HepG2 (cell line): ENCODE data around the gene FAM168A. TPM values are rescaled to one million over a fixed set of nuclear protein-coding genes. Genes with fewer than 3 reads are reported as not detected.

Experiments
- ATAC-seq: fragments of 200-7000 bp; cut with Tn5 transposase; 3 replicates; pipeline ENCODE4 v1.9.1; 2020; ENCODE audit warnings: mild to moderate bottlenecking, moderate library complexity
- BruUV-seq: library from RNA; stranded (reverse); fragments of 400-500 nt; replicated peaks from 2 replicates; lab custom pipeline; 2021; lab: Mats Ljungman, UMichigan
- CTCF ChIA-PET: fragments of 300-600 bp; formaldehyde crosslinking; extraction: SDS; loops from one replicate; lab custom pipeline; 2021; ENCODE audit warnings: low total read pairs, inconsistent platforms, low intra/inter-chr PET ratio; lab: Yijun Ruan, JAX
- POLR2A ChIA-PET: fragments of 350-600 bp; sonication (Branson Sonifier 250); formaldehyde crosslinking; loops from one replicate; lab custom pipeline; 2020; ENCODE audit warnings: antibody characterized with exemption, inconsistent platforms; lab: Yijun Ruan, JAX
- DNase-seq: peaks from one replicate; pipeline ENCODE4 v3.0.0-alpha.2; 2015; ENCODE audit warnings: low spot score
- FAIRE-seq: peaks from 3 replicates; lab custom pipeline; 2011; peaks lifted over from hg19 to GRCh38; lab: Jason Lieb, UNC
- H2AFZ ChIP-seq: one replicate; pipeline ENCODE4 v1.6.1; 2011; ENCODE audit warnings: low read length, inconsistent platforms
- H3K27ac ChIP-seq: fragments of 300-600 bp; 3 replicates; pipeline ENCODE4 v1.8.0; 2011; ENCODE audit warnings: mixed run types, mild to moderate bottlenecking, mixed read lengths, low read length, inconsistent platforms; ENCODE audit not compliant: insufficient read depth; ENCODE audit errors: extremely low read length
- H3K27me3 ChIP-seq, 2 experiments: fragments of 200-600 bp in 1 of 2; 2 replicates in 1 of 2; 3 replicates in 1 of 2; pipeline versions ENCODE4 v1.6.0 to v1.8.0; 2011; ENCODE audit warnings: low read length in 2 of 2, mild to moderate bottlenecking in 2 of 2, moderate library complexity in 2 of 2, inconsistent platforms in 1 of 2; ENCODE audit not compliant: insufficient read depth in 2 of 2, control insufficient read depth in 1 of 2
- H3K36me3 ChIP-seq, 2 experiments: fragments of 200-600 bp in 1 of 2; replicated peaks in 1 of 2; 2 replicates in 1 of 2; 3 replicates in 1 of 2; pipeline versions ENCODE4 v1.5.1 to v1.8.0; 2011; ENCODE audit warnings: low read length in 2 of 2, inconsistent platforms in 1 of 2; ENCODE audit not compliant: insufficient read depth in 2 of 2, control insufficient read depth in 1 of 2
- H3K4me1 ChIP-seq: 2 replicates; pipeline ENCODE4 v1.5.1; 2012; ENCODE audit warnings: low read length, inconsistent platforms; ENCODE audit not compliant: insufficient read depth
- H3K4me2 ChIP-seq: 2 replicates; pipeline ENCODE4 v1.6.0; 2011; ENCODE audit warnings: low read depth, low read length, inconsistent platforms
- H3K4me3 ChIP-seq, 3 experiments: fragments of 200-600 bp in 1 of 3; sonication (generic), shearing (Covaris generic) in 1 of 3; replicated peaks in 1 of 3; 2 replicates each; pipeline ENCODE4 v1.5.1; 2011 to 2016; ENCODE audit warnings: low read length in 3 of 3, inconsistent platforms in 2 of 3, low read depth in 2 of 3, mild to moderate bottlenecking in 2 of 3, control low read depth in 1 of 3, mixed read lengths in 1 of 3; ENCODE audit not compliant: insufficient read depth in 1 of 3
- H3K79me2 ChIP-seq: one replicate; pipeline ENCODE4 v1.6.1; 2011; ENCODE audit warnings: low read length, inconsistent platforms; ENCODE audit not compliant: insufficient read depth
- H3K9ac ChIP-seq: 2 replicates; pipeline ENCODE4 v1.6.0; 2011; ENCODE audit warnings: mild to moderate bottlenecking, low read depth, low read length, inconsistent platforms; ENCODE audit not compliant: insufficient read depth
- H3K9me3 ChIP-seq: 2 replicates; pipeline ENCODE4 v1.5.1; 2012; ENCODE audit warnings: mild to moderate bottlenecking, low read length
- H4K20me1 ChIP-seq: 2 replicates; pipeline ENCODE4 v1.6.0; 2011; ENCODE audit warnings: inconsistent platforms, mild to moderate bottlenecking, low read length, moderate library complexity; ENCODE audit not compliant: insufficient read depth
- BCLAF1 ChIP-seq: fragments of 450-650 bp; IDR thresholded peaks from 2 replicates; pipeline ENCODE4 v1.6.1; 2017; ENCODE audit warnings: mild to moderate bottlenecking
- IKZF1 ChIP-seq: fragments of 450-650 bp; IDR thresholded peaks from 2 replicates; pipeline ENCODE4 v1.7.1; 2016
- KDM6A ChIP-seq: IDR thresholded peaks from 2 replicates; pipeline ENCODE4 v1.6.1; 2016; ENCODE audit warnings: low read depth
- MLLT10 ChIP-seq: sonication (generic); formaldehyde crosslinking; IDR thresholded peaks from 2 replicates; pipeline ENCODE4 v1.4.0; 2020; ENCODE audit warnings: missing genetic modification reagents
- MTA1 ChIP-seq: sonication (generic); formaldehyde crosslinking; IDR thresholded peaks from 2 replicates; pipeline ENCODE4 v1.4.0; 2020; ENCODE audit warnings: missing genetic modification reagents, mild to moderate bottlenecking, borderline replicate concordance
- SRF ChIP-seq: IDR thresholded peaks from 2 replicates; pipeline ENCODE4 v1.6.1; 2011; ENCODE audit warnings: mild to moderate bottlenecking, low read depth, low read length, moderate library complexity
- SUZ12 ChIP-seq: fragments of 150-350 bp; IDR thresholded peaks from 2 replicates; pipeline ENCODE4 v1.6.1; 2014; ENCODE audit warnings: low read depth, low read length
- YY1 ChIP-seq: IDR thresholded peaks from 2 replicates; pipeline ENCODE4 v1.6.1; 2011; ENCODE audit warnings: low read length, low read depth, moderate library complexity, mild to moderate bottlenecking; ENCODE audit not compliant: insufficient read depth, insufficient replicate concordance
- ZNF207 ChIP-seq: fragments of 450-650 bp; IDR thresholded peaks from 2 replicates; pipeline ENCODE4 v1.6.1; 2016; ENCODE audit warnings: antibody characterized with exemption, borderline replicate concordance
- ZNF317 ChIP-seq: sonication (generic); formaldehyde crosslinking; IDR thresholded peaks from 2 replicates; pipeline ENCODE4 v1.5.0; 2020; ENCODE audit warnings: mild to moderate bottlenecking, missing genetic modification reagents
- ZSCAN30 ChIP-seq: sonication (generic); formaldehyde crosslinking; IDR thresholded peaks from 2 replicates; pipeline ENCODE4 v1.5.0; 2020; ENCODE audit warnings: mild to moderate bottlenecking, missing genetic modification reagents
- ZSCAN31 ChIP-seq: sonication (generic); formaldehyde crosslinking; IDR thresholded peaks from 2 replicates; pipeline ENCODE4 v1.5.0; 2020; ENCODE audit warnings: low read depth, mild to moderate bottlenecking, missing genetic modification reagents
- WGBS: methylation state at CpG from one replicate; pipeline ENCODE4 v1.1.6; 2017; ENCODE audit warnings: low lambda C conversion rate; 5-methylcytosine and 5-hydroxymethylcytosine counted together
- in situ Hi-C: cut with HindIII; loops from 2 replicates; pipeline ENCODE4 v1.10.0; 2017; ENCODE audit warnings: low pct_unique_long_range_greater_than_20kb; ENCODE audit not compliant: extremely low pct_ligation_motif_present
- intact Hi-C: fragments of 100-400 bp; cut with micrococcal nuclease; formaldehyde crosslinking; loops from one replicate; pipeline ENCODE4 v1.10.0; 2022; ENCODE audit not compliant: unreplicated experiment
- polyA plus RNA-seq, 8 experiments: library from polyadenylated mRNA; depleted of rRNA in 3 of 8; stranded (reverse) in 7 of 8; unstranded in 1 of 8; fragments of >200 nt; fragmentation: Illumina TruSeq in 4 of 8; extraction: Trizol in 4 of 8; gene quantifications; 2 replicates each; pipeline versions ENCODE4 v1.2.1 to v1.2.3, GENCODE V29; 2011 to 2016; ENCODE audit warnings: low read depth in 4 of 8, missing spikeins in 1 of 8, mixed read lengths in 1 of 8; ENCODE audit not compliant: insufficient read depth in 1 of 8
- total RNA-seq, 5 experiments: library from RNA; depleted of rRNA; stranded (reverse); fragments of >200 nt; fragmentation: Illumina TruSeq; extraction: Trizol; gene quantifications; 2 replicates each; pipeline ENCODE4 v1.2.3, GENCODE V29; 2016; ENCODE audit warnings: low read depth in 1 of 5
- TF ChIP-seq, protein P1 (sequence below): sonication (generic); formaldehyde crosslinking; IDR thresholded peaks from one replicate; pipeline ENCODE4 v1.5.1; 2020; ENCODE audit warnings: mild to moderate bottlenecking, missing genetic modification reagents; ENCODE audit errors: not compliant biosample characterization
- TF ChIP-seq, protein P2 (sequence below): sonication (generic); formaldehyde crosslinking; IDR thresholded peaks from 2 replicates; pipeline ENCODE4 v1.5.0; 2020; ENCODE audit warnings: mild to moderate bottlenecking, missing genetic modification reagents, moderate library complexity

Gene FAM168A
- total and polyA plus RNA-seq, 2 of the 13 experiments (the other 11 are each of a cell fraction or from before 2014, with no cell fraction given): 13.9 to 15.8 TPM

DNA sequence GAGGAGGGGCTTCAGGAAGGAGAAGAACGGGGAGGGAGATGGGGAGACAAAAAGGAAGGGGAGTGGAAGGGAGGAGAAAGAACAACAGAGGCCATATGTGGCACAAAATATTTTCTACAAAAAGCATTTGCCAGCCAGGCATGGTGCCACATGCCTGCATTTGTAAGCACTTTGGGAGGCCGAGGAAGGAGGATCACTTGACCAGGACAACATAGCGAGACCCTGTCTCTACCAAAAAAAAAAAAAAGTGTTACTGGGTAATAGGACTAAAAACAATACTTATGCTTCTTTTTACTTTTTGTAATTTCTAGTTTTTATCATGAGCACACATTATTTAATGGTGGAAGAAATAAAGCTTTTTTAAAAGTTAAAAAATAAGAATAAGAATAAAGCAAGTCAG is 5.3 kb downstream of the FAM168A start:
- Histone ChIP-seq H3K4me2 (no peak overlapping the region), H3K4me3 (no peak overlapping the region), H3K27ac (no peak overlapping the region), H3K79me2 (peaks cover 54% of the 10 kb centered on the region), H3K4me1 (peaks cover 40% of the 10 kb centered on the region), H3K9ac (no peak overlapping the region), H2AFZ (no peak overlapping the region), H3K9me3 (no peaks in the 10 kb centered on the region), H3K27me3 (no peaks in the 10 kb centered on the region; a peak in 1 of 5 replicates), H4K20me1 (no peaks in the 10 kb centered on the region), H3K36me3 (no peaks in the 10 kb centered on the region)
- DNase-seq: no peak
- intact Hi-C loops: no loop called here
- whole genome bisulfite sequencing: 91% methylated on average over 3 of the region's 3 CpGs
- no peak for FAIRE-seq
- in situ Hi-C loops: no loop called here
- ATAC-seq: no peak
- BruUV-seq: no TSS peak
- ChIA-PET CTCF (no interaction called here), POLR2A (no interaction called here)
- no peak for TF ChIP-seq BCLAF1
- no peak for TF ChIP-seq MLLT10
- TF ChIP-seq SRF: no peak
- no peak for TF ChIP-seq KDM6A
- TF ChIP-seq ZNF317: no peak
- TF ChIP-seq IKZF1: no peak
- TF ChIP-seq YY1: no peak
- no peak for TF ChIP-seq ZSCAN30
- no peak for TF ChIP-seq SUZ12
- no peak for TF ChIP-seq MTA1 (CRISPR knock-in tag)
- TF ChIP-seq, protein P1, sequence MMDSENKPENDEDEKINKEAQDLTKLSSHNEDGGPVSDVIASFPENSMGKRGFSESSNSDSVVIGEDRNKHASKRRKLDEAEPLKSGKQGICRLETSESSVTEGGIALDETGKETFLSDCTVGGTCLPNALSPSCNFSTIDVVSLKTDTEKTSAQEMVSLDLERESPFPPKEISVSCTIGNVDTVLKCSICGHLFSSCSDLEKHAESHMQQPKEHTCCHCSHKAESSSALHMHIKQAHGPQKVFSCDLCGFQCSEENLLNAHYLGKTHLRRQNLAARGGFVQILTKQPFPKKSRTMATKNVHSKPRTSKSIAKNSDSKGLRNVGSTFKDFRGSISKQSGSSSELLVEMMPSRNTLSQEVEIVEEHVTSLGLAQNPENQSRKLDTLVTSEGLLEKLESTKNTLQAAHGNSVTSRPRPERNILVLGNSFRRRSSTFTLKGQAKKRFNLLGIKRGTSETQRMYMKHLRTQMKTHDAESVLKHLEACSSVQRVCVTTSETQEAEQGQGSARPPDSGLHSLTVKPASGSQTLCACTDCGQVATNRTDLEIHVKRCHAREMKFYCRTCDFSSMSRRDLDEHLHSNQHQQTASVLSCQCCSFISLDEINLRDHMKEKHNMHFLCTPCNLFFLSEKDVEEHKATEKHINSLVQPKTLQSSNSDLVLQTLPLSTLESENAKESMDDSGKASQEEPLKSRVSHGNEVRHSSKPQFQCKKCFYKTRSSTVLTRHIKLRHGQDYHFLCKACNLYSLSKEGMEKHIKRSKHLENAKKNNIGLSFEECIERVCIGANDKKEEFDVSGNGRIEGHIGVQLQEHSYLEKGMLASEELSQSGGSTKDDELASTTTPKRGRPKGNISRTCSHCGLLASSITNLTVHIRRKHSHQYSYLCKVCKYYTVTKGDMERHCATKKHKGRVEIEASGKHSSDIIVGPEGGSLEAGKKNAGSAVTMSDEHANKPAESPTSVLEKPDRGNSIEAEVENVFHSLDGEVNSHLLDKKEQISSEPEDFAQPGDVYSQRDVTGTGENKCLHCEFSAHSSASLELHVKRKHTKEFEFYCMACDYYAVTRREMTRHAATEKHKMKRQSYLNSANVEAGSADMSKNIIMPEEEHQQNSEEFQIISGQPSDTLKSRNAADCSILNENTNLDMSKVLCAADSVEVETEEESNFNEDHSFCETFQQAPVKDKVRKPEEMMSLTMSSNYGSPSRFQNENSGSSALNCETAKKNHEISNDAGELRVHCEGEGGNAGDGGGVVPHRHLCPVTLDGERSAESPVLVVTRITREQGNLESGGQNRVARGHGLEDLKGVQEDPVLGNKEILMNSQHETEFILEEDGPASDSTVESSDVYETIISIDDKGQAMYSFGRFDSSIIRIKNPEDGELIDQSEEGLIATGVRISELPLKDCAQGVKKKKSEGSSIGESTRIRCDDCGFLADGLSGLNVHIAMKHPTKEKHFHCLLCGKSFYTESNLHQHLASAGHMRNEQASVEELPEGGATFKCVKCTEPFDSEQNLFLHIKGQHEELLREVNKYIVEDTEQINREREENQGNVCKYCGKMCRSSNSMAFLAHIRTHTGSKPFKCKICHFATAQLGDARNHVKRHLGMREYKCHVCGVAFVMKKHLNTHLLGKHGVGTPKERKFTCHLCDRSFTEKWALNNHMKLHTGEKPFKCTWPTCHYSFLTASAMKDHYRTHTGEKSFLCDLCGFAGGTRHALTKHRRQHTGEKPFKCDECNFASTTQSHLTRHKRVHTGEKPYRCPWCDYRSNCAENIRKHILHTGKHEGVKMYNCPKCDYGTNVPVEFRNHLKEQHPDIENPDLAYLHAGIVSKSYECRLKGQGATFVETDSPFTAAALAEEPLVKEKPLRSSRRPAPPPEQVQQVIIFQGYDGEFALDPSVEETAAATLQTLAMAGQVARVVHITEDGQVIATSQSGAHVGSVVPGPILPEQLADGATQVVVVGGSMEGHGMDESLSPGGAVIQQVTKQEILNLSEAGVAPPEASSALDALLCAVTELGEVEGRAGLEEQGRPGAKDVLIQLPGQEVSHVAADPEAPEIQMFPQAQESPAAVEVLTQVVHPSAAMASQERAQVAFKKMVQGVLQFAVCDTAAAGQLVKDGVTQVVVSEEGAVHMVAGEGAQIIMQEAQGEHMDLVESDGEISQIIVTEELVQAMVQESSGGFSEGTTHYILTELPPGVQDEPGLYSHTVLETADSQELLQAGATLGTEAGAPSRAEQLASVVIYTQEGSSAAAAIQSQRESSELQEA (CRISPR knock-in tag): no peak
- no peak for TF ChIP-seq ZNF207
- TF ChIP-seq, protein P2, sequence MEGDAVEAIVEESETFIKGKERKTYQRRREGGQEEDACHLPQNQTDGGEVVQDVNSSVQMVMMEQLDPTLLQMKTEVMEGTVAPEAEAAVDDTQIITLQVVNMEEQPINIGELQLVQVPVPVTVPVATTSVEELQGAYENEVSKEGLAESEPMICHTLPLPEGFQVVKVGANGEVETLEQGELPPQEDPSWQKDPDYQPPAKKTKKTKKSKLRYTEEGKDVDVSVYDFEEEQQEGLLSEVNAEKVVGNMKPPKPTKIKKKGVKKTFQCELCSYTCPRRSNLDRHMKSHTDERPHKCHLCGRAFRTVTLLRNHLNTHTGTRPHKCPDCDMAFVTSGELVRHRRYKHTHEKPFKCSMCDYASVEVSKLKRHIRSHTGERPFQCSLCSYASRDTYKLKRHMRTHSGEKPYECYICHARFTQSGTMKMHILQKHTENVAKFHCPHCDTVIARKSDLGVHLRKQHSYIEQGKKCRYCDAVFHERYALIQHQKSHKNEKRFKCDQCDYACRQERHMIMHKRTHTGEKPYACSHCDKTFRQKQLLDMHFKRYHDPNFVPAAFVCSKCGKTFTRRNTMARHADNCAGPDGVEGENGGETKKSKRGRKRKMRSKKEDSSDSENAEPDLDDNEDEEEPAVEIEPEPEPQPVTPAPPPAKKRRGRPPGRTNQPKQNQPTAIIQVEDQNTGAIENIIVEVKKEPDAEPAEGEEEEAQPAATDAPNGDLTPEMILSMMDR: no peak
- TF ChIP-seq ZSCAN31 (CRISPR knock-in tag): no peak
